Esophagus muscularis mucosa (tissue), 4 donors: ENCODE results near the gene ARID5B. TPM values are rescaled to one million over a fixed set of nuclear protein-coding genes. Genes with fewer than 3 reads are reported as not detected.

Experiments used
- DNase-seq: peaks from one replicate; pipeline ENCODE4 v3.0.0-alpha.2; 2017; ENCODE audit errors: extremely low spot score
- H3K27ac ChIP-seq, 4 donors: fragments of 200-600 bp; sonication (generic); replicated peaks in 1 of 4; 1 replicate in 3 of 4; 2 replicates in 1 of 4; pipeline ENCODE4 v1.5.1; 2016 to 2019; ENCODE audit warnings: mild to moderate bottlenecking in 1 of 4
- H3K27me3 ChIP-seq, 4 donors: fragments of 200-600 bp; sonication (generic); one replicate each; pipeline versions ENCODE4 v1.5.1 to v1.6.0; 2016 to 2019
- H3K36me3 ChIP-seq, 4 donors: fragments of 200-600 bp; sonication (generic); one replicate each; pipeline ENCODE4 v1.5.1; 2016 to 2019
- H3K4me1 ChIP-seq, 4 donors: fragments of 200-600 bp; sonication (generic); one replicate each; pipeline ENCODE4 v1.5.1; 2016 to 2019
- H3K4me3 ChIP-seq, 4 donors: fragments of 200-600 bp; sonication (generic); 1 replicate in 2 of 4; 2 replicates in 2 of 4; pipeline ENCODE4 v1.5.1; 2016 to 2019; ENCODE audit warnings: mild to moderate bottlenecking in 4 of 4, moderate library complexity in 1 of 4
- H3K9me3 ChIP-seq, 4 donors: fragments of 200-600 bp; sonication (generic); 1 replicate in 3 of 4; 2 replicates in 1 of 4; pipeline ENCODE4 v1.5.1; 2016 to 2019
- CTCF ChIP-seq, 3 experiments: fragments of 200-600 bp in 2 of 3; fragments of 450-650 bp in 1 of 3; sonication (generic) in 2 of 3; IDR thresholded peaks; one replicate each; pipeline ENCODE4 v1.5.1; 2017 to 2019; ENCODE audit warnings: antibody characterized with exemption in 3 of 3, mild to moderate bottlenecking in 2 of 3, moderate library complexity in 1 of 3
- EP300 ChIP-seq: sonication (generic); formaldehyde crosslinking; IDR thresholded peaks from one replicate; pipeline ENCODE4 v1.6.1; 2017; ENCODE audit warnings: antibody characterized with exemption
- POLR2A ChIP-seq: fragments of 450-650 bp; IDR thresholded peaks from one replicate; pipeline ENCODE4 v1.6.1; 2017; ENCODE audit warnings: antibody characterized with exemption, moderate library complexity, mild to moderate bottlenecking, low read depth
- POLR2AphosphoS5 ChIP-seq, 2 donors: sonication (generic); formaldehyde crosslinking; IDR thresholded peaks; one replicate each; pipeline ENCODE4 v1.6.1; 2017; ENCODE audit warnings: antibody characterized with exemption in 2 of 2
- WGBS: methylation state at CpG from one replicate; pipeline ENCODE4 v1.1.5; 2018; 5-methylcytosine and 5-hydroxymethylcytosine counted together
- intact Hi-C: fragments of 100-400 bp; cut with DNase I; formaldehyde crosslinking; loops from one replicate; pipeline ENCODE4 v1.15.1; 2023
- total RNA-seq, 4 donors: library from RNA; depleted of rRNA; stranded (reverse); fragments of >200 nt; gene quantifications; one replicate each; pipeline versions ENCODE4 v1.1.0 to v1.2.1, GENCODE V29; 2016

Gene ARID5B
- total RNA-seq, 4 donors from 2014 or later = 33.6 to 150 (median 64.9) TPM

GRCh38 chr10:61933859-61934555, 32.5 kb downstream of the ARID5B start:
- H3K27ac ChIP-seq = no peak overlapping the region
- intact Hi-C loops = no loop called here

GRCh38 chr10:61935077-61935476, 33.6 kb downstream of the ARID5B start:
- no peaks in the 10 kb centered on the region for H3K9me3 ChIP-seq
- DNase-seq = no peak
- TF ChIP-seq EP300 (no peak), POLR2A (no peak), POLR2AphosphoS5 (IDR thresholded peaks at IDR 0.05) (no peak), CTCF (IDR thresholded peaks at IDR 0.05) (no peak)
- no peaks in the 10 kb centered on the region for H3K36me3 ChIP-seq
- intact Hi-C loops = no loop called here
- H3K4me1 ChIP-seq = peaks cover 10 to 33% (median 31%) of the 10 kb centered on the region in 4 donors
- no peak overlapping the region for H3K4me3 ChIP-seq
- no peak overlapping the region for H3K27ac ChIP-seq
- no peaks in the 10 kb centered on the region for H3K27me3 ChIP-seq
- 80% methylated on average over 5 of the region's 5 CpGs for WGBS

More at GRCh38 chr10:61933859-61934555, 32.5 kb downstream of the ARID5B start:
- Histone ChIP-seq H3K4me3 (no peak overlapping the region), H3K4me1 (peaks cover 6 to 23% (median 20%) of the 10 kb centered on the region in 4 donors), H3K9me3 (no peaks in the 10 kb centered on the region), H3K36me3 (no peaks in the 10 kb centered on the region), H3K27me3 (no peaks in the 10 kb centered on the region)
- no peak for DNase-seq
- 89% methylated on average over 3 of the region's 3 CpGs for WGBS
- TF ChIP-seq EP300 (no peak), CTCF (IDR thresholded peaks at IDR 0.05) (no peak), POLR2A (no peak), POLR2AphosphoS5 (IDR thresholded peaks at IDR 0.05) (no peak)

GRCh38 chr10:61936770-61937169, 35.3 kb downstream of the ARID5B start:
- intact Hi-C loops = no loop called here
- Histone ChIP-seq H3K4me1 (peaks cover 10 to 38% (median 34%) of the 10 kb centered on the region in 4 donors), H3K36me3 (no peaks in the 10 kb centered on the region), H3K27ac (peak overlapping the region in 1 of 4 donors; percentile 51), H3K4me3 (no peak overlapping the region), H3K9me3 (no peaks in the 10 kb centered on the region), H3K27me3 (no peaks in the 10 kb centered on the region)
- TF ChIP-seq EP300 = no peak
- WGBS = 62% methylated on average over 3 of the region's 3 CpGs
- no peak for DNase-seq

GRCh38 chr10:61937631-61938351, 36.3 kb downstream of the ARID5B start:
- DNase-seq = no peak
- intact Hi-C loops = no loop called here
- WGBS = 57% methylated on average over 1 of the region's 1 CpG
- H3K9me3 ChIP-seq = no peaks in the 10 kb centered on the region
- H3K4me1 ChIP-seq = peaks cover 10 to 45% (median 39%) of the 10 kb centered on the region in 4 donors
- no peaks in the 10 kb centered on the region for H3K27me3 ChIP-seq
- H3K36me3 ChIP-seq = no peaks in the 10 kb centered on the region
- H3K4me3 ChIP-seq = no peak overlapping the region
- H3K27ac ChIP-seq = peak overlapping the region; percentile 15 to 51 (median 38)
- TF ChIP-seq EP300 = no peak
- no peak for TF ChIP-seq POLR2A

GRCh38 chr10:61939902-61940301, 38.4 kb downstream of the ARID5B start:
- WGBS = 83% methylated on average over 3 of the region's 3 CpGs
- no peak overlapping the region for H3K4me3 ChIP-seq
- intact Hi-C loops = no loop called here
- H3K4me1 ChIP-seq = peaks cover 21 to 66% (median 58%) of the 10 kb centered on the region in 4 donors
- H3K36me3 ChIP-seq = no peaks in the 10 kb centered on the region
- H3K27me3 ChIP-seq = no peaks in the 10 kb centered on the region
- TF ChIP-seq EP300 (no peak), POLR2A (no peak), POLR2AphosphoS5 (IDR thresholded peaks at IDR 0.05) (no peak), CTCF (IDR thresholded peaks at IDR 0.05) (no peak)
- no peak for DNase-seq
- no peaks in the 10 kb centered on the region for H3K9me3 ChIP-seq
- peak overlapping the region; percentile 15 to 51 (median 38) for H3K27ac ChIP-seq
